CD4-positive, alpha-beta T cell treated with Interleukin-17A for 4 hours (primary cell): ENCODE data around the gene CDYL.
"Not testable (repeated sequence)": the region's sequence is repeated elsewhere in the genome, so short reads cannot be mapped to it uniquely, and the experiment has no call there.

ENCODE experiments used
- DNase-seq: peaks from one replicate; pipeline ENCODE4 v3.0.0-alpha.2; 2020; ENCODE audit warnings: mixed read lengths

The CDYL gene

GRCh38 chr6:4969609-4970285, 193.5 kb downstream of the CDYL start:
- DNase-seq = no peak

- no peak for DNase-seq
Observed at GRCh38 chr6:4970739-4971395, 194.7 kb downstream of the CDYL start.

- no peak for DNase-seq
Observed at GRCh38 chr6:4971851-4972250, 195.6 kb downstream of the CDYL start.

- no peak for DNase-seq
Observed at GRCh38 chr6:4972438-4972837, 196.2 kb downstream of the CDYL start.

- DNase-seq = no peak
Observed at GRCh38 chr6:4973415-4973814, 197.2 kb downstream of the CDYL start.

GRCh38 chr6:4973982-4974745, 198.0 kb downstream of the CDYL start:
- no peak for DNase-seq

GRCh38 chr6:4974962-4975361, 198.8 kb downstream of the CDYL start:
- no peak for DNase-seq

GRCh38 chr6:4975506-4975905, 199.3 kb downstream of the CDYL start:
- DNase-seq = no peak

GRCh38 chr6:4977468-4977867, 201.3 kb downstream of the CDYL start:
- no peak for DNase-seq

GRCh38 chr6:4979426-4979825, 203.2 kb downstream of the CDYL start:
- DNase-seq = no peak

GRCh38 chr6:4981761-4982160, 205.6 kb downstream of the CDYL start:
- DNase-seq = no peak

GRCh38 chr6:4983322-4983721, 207.1 kb downstream of the CDYL start:
- DNase-seq = no peak

GRCh38 chr6:4986999-4987398, 210.8 kb downstream of the CDYL start:
- DNase-seq = no peak

GRCh38 chr6:4987432-4987831, 211.2 kb downstream of the CDYL start:
- no peak for DNase-seq

GRCh38 chr6:4994741-4995140, 218.5 kb downstream of the CDYL start:
- no peak for DNase-seq

- no peak for DNase-seq
Observed at GRCh38 chr6:4997862-4998261, 221.7 kb downstream of the CDYL start.

GRCh38 chr6:4999586-4999985, 223.4 kb downstream of the CDYL start:
- DNase-seq = no peak

- peak; percentile 99 for DNase-seq
Observed at GRCh38 chr6:5003604-5004372, 227.6 kb downstream of the CDYL start, which contains the start of gene RPP40. Gene RPP40 (minus strand): TSS chr6:5004037. CDS start chr6:5004002, 35 bp downstream.

GRCh38 chr6:5004373-5005037, 228.3 kb downstream of the CDYL start:
- no peak for DNase-seq

GRCh38 chr6:5005038-5005433, 228.8 kb downstream of the CDYL start:
- not testable (repeated sequence) for DNase-seq
